HG03342 (cell line): Measurements from ENCODE around the gene CABLES1.
"Not testable (repeated sequence)": the region's sequence is repeated elsewhere in the genome, so short reads cannot be mapped to it uniquely, and the experiment has no call there.

Experiments
- ATAC-seq: cut with Tn5 transposase; IDR thresholded peaks from one replicate; pipeline ENCODE4 v1.9.1; 2021; ENCODE audit warnings: mild to moderate bottlenecking, moderate library complexity; ENCODE audit not compliant: unreplicated experiment

Gene CABLES1

DNA sequence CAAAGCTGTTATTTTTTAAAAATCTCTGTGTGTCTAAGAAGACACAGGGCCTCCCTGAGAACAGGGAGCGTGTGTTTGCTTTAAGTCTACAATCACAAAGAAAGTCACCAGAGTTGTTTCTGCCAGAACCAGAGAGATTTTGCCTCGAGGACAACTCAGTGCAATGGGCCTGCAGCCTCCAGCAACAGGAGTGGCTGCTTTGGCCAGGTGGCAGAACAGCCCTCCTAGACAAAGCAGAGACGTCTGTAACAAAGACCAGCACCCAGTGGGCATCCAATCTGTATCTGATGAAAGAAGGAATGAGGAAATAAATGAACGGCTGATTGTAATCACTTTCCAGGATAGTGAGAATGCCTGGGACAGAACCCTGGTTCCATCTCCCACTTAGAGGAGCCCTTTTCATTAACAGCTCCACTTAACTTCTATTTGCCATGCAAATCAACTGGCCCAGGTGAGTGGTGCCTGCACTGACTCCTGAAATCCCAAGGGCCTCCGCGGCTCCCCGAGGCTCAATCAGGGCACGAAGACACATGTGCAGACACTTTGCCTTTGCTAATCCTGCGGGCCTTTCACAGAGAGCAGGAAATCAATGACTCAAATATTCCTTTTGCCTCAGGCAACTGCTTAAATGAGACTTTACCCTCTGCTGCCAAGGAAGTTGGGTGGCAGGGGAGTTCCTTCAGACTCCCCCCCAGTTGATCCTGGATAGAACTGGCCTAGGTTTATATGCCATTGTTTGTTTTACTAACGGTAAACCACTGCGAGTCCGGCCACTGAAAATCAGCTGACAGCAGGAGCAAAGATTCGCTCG, 146.5 kb downstream of the CABLES1 start:
- ATAC-seq, result no peak

DNA sequence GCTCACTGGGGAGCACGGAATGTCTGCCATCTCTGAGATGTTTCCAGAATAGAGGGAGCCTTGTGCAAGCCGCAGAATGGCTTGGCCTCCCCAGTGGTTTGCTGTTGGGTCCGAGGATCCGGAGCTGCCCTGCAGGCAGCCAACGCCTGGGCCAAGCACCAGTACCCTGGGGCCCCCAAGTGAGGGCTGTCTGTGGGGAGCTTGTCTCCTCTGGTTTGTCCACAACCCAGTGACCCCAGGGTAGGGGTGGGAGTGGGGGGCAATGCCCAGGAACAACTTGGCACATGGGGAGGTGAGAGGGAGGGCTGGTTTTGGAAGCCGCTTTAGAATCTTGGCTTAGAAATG, 147.1 kb downstream of the CABLES1 start:
- no peak for ATAC-seq

DNA sequence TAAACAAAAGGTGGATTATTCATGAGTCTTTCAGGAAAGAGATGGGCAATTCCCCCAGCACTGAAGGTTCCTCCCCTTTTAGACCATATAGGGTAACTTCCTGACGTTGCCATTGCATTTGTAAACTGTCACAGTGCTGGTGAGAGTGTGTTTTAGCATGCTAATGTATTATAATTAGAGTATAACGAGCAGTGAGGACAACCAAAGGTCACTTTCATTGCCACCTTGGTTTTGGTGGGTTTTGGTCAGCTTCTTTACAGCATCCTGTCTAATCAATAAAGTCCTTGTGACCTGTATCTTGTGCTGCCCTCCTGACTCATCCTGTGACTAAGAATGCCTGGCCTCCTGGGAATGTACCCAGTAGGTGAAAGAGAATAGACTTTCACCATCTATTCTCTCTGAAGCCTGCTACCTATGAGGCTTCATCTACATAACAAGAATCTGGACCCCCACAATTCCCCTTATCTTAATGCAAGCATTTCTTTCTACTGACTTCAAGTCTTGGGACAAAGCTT, 148.7 kb downstream of the CABLES1 start:
- ATAC-seq, result peak; percentile 85

DNA sequence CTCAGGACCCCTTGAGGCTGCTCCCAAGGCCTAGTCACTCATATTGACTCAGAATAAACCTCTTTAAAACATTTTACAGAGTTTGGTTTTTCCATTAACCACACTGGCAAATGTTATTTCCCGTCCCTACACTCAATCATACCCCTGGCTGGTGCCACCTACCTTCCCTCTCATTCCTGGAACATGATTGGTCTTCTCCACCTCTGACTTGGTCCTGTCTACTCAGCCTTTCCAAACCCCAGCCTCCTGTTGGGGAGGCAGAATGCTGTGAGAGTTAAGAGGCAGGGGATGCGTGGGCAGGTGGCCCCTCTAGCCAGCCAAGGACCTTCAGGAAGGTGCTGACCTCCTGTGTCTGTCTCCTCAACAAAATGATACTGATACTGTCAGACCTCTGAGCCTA, 149.3 kb downstream of the CABLES1 start:
- ATAC-seq, result no peak

DNA sequence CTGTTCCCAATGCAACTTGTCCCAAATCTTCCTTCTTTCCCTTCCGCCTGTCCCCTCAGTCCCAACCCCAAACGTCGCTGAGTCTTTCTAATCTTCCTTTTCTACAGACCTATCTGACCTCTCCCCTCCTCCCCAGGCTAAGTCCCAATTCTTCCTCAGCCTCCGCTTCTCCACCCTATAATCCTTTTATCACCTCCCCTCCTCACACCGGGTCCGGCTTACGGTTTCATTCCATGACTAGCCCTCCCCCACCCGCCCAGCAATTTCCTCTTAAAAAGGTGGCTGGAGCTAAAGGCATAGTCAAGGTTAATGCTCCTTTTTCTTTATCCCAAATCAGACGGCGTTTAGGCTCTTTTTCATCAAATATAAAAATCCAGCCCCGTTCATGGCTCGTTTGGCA, 150.3 kb downstream of the CABLES1 start:
- not testable (repeated sequence) for ATAC-seq

DNA sequence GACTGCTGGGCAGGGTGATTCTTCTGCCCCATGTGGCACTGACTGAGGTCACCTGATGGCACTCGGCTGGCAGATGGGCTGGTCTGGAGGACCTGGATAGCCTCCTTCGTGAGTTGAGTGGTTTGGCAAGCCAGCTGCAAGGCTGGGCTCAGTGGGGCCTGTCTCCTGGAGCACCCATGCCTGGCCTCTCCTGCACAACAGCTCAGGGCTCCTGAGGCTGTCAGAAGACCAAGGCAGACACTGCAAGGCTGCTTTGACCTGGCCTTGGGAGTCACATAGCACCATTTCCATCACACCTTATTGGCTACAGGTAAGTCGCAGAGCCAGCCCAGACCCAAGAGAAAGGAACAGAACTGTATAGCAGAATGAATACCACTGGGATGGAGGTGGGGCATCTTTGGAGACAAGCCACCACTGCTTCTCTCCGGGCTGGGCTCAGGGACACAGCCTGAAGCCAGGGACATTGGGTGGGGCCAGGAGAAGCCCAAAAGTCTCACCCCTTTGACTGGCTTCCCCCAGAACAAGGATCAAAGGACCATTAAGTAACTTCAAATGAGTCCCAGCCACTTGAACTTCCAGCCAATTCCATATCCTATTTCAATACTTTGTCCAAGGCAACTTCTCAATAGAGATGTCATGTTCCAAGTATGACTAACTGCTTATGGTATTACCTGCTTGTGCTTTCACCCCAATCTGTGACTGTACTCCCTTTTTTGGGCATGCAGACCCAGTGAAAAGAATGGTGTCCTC, 156.3 kb downstream of the CABLES1 start:
- ATAC-seq, result no peak

DNA sequence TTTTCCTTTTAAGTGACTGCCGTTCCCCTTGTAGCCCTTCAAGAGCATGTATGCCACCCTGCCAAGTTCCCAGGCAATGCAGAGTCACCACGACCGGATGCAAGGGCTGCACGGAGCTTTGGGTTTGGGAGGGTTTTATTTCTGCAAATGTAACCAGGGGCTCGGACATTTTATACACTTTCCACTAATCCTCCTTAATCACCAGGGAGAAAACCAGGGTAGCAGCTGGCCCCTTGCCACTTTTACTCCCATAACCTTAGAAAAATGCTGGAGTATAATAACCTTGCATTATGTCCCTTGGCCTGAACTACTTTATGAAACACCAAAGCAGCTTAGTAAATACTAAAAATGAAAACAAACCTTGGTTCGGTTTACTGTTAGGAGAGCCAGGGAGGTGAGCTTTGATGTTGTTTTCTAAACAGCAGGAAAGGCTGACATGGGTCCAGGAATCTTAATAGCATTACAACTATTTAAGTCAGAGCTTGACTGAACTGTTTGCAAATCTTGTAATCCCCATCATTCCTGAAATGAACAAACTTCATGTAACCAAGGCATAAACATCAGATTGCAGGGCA, 165.0 kb downstream of the CABLES1 start:
- ATAC-seq, result no peak

DNA sequence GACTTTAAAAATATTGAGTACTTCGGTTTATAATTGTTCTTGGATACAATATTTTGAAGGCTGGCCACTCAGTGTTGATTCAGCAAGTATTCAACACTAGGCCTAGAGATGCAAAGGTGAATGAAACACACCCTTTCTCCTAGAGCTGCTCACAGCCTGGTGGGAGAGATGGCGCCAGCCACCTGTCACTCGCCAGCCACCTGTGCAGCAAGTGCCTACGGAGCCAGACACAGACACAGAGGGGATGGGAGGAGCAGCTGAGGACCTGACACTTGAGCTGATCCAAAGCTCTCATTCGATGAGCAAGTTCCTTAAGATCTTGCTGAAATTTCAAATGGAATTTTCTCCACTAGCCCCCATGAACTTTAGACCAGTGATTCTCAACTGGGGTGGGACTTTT, 166.7 kb downstream of the CABLES1 start:
- ATAC-seq, result no peak

DNA sequence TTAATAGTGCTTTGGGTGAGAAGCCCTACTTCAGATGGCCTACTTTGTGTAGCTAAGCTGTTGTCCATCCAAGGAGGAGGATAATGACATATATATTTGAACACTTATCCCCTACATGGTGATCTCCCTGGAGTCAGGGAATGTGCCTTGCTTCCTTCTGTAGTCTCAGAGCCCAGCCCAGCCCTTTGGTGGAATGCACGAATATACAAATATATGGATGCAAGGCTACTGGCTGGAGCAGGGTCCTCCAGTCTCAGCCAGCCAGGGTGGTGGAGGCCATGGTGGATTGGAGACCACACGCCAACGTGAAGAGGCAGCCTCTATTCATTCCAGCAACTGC, 167.2 kb downstream of the CABLES1 start:
- ATAC-seq, result no peak

DNA sequence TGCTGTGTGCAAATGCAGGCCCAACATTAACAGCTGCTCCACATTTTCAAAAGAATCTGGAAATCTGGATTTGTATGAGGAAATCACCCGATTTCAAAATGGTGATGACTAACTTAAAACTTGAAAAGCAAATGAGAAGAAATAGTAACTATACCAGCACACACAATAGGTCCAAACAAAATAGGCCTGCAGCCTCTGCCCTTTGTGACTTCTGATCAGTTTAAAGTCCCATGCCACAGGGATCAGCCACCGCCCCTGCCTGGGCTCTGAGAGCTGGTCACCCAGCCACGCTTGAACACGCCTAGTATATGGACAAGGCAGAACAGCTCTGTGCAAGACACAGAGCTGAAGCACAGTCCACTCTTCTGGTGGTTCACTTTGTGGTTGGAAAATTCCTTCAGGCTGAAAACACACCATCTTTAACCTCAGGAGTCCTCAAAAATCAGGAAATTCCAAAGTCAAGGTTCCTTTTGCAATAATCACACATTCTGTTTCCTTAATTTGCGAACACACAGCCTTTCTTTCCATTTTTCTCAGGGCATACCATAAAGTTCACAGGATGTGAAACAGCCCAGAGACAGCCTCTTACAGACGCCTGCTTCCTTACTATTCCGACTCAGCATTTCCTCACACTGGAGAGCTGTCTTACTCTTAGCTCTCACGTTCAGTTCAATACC, 167.7 kb downstream of the CABLES1 start:
- no peak for ATAC-seq

DNA sequence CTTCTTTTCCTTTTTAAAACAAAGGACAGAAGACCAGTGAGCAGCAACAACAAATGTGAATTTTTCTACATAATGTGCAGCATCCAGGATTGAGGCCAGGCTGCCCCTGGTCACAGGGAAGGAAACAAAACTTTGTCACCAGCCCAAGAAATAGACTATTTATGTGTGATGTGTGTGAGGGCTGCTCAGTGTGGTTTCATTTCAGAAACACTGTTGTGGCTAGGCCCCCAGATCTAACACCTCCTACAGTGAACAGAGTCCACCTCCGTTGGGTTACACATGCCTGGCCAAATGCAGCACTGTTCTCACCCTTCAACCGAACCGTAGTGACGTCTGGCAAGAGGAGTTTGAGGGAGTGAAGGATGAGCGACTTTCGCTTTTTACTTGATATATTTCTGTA, 171.5 kb downstream of the CABLES1 start:
- peak; percentile 69 for ATAC-seq

DNA sequence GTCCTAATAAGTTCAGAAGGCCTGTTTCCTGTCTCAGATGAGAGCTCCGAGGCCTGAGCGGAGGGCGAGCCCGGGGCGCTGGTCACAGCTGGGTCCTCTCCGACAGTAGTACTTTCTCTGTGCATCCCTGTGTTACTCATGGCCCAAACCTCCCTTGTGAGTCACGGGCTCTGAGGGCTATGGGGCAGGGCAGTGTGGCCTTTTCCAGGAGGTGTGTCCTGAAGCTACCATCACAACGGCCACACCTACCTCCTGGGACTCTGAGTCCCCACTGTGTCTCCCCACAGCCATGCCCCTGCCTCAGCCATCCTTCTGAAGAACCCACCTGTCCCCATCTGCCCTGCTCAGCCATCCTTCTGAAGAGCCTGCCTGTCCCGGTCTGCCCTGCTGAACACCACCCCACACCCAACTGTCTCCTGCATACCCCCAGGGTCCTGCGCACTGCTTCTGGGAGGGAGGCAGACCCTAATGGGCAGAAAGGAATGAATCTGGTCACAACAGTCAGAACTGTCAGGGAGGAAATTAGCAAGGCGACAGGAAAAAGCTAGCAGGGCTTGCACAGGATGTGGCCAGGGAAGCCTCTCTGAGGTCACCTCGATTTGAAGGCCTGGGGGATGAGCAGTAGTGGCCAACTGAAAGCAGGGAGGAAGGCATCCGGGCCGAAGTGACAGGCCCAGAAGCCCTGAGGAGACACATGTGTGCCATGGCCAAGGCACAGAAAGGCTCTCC, 172.4 kb downstream of the CABLES1 start:
- ATAC-seq, result peak; percentile 48
